ENCODE data around the gene PXT1.
A peak's percentile ranks its signal among the peaks of the same experiment; 100 is the strongest.
"Not testable (repeated sequence)": the region's sequence is repeated elsewhere in the genome, so short reads cannot be mapped to it uniquely, and the experiment has no call there.

The PXT1 gene

DNA sequence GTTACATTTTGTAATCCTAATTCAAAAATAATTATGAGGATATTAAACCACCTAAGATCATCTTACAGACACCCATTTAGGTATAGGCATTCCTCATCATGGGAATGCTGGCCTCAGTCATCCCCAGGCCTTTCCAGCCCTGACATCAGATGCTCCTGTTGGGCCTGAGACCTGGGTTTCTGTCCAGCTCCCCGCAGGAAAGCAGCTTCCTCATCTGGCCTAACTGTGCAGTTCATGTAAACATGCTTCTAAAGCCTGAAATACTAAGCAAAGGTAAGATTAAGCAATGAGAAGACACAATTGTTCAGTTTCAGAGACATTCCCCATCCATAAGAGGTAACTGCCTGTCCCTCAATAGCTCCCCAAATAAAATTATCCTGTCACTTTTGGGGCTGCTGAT is 74.2 kb downstream of the PXT1 start:
- DNase-seq = no peak

DNA sequence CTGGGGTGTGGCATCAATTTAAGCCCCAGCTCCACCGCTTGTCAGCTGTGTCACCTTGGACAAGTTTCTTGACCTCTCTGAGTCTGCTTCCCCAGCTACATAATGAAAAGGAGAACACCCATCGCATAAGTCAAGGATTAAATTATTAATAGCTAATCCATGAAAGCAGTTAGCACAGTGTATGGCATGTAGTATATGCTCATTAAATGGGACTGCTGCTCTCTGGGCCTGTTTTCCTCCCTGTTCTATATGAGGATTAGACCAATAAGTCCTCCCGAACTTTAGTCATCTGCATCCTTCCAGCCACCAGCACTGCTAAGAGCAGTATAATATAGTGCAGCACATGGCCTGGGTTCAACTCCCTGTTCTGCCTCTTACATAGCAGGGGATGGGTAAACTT is 74.9 kb downstream of the PXT1 start:
- DNase-seq = no peak

DNA sequence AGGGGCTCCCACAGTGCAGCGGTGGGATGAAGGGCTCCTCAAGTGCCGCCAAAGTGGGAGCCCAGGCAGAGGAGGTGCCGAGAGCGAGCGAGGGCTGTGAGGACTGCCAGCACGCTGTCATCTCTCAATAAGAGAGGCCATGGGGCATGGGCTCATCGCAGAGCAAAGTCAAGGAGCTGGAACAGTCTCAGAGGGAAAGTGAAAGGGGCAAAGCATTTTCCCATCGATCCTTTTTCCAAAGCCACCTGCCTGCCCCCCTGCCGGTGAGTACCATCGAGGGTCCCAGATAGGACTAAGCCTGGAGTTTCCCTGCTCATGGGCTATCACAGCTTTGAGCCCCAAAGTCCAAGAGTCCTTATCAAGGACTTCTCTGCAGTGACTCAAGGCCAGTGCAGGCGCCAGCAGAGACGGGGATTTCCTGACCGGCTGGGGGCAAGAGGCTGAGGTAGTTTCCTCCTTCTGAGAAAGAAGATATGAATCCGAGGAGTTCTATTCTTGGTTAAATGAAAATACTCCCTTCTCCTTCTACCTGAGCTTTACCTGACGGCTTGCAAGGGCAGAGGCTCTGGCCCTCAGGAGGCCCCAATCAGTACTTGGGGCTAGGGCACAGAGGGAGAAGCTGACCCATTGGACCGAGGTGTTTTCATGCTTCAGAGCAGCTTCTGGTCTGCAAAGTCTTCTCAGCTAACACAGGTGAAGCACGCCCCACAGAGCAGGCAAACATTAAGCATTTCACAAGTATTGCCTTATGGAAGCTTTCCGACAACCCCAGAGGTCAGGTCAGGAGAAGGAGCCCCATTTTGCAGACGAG is 77.8 kb downstream of the PXT1 start:
- peak; percentile 20 for DNase-seq

DNA sequence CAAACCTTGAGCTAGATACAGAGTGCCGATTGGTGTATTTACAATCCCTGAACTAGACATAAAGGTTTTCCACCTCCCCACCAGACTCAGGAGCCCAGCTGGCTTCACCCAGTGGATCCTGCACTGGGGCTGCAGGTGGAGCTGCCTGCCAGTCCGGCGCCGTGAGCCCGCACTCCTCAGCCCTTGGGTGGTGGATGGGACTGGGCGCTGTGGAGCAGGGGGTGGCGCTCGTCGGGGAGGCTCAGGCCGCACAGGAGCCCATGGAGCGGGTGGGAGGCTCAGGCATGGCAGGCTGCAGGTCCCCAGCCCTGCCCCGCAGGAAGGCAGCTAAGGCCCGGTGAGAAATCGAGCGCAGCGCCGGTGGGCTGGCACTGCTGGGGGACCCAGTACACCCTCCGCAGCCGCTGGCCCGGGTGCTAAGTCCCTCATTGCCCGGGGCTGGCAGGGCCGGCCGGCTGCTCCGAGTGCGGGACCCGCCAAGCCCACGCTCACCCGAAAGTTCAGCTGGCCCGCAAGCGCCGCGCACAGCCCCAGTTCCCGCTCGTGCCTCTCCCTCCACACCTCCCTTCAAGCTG is 78.5 kb downstream of the PXT1 start:
- not testable (repeated sequence) for DNase-seq

DNA sequence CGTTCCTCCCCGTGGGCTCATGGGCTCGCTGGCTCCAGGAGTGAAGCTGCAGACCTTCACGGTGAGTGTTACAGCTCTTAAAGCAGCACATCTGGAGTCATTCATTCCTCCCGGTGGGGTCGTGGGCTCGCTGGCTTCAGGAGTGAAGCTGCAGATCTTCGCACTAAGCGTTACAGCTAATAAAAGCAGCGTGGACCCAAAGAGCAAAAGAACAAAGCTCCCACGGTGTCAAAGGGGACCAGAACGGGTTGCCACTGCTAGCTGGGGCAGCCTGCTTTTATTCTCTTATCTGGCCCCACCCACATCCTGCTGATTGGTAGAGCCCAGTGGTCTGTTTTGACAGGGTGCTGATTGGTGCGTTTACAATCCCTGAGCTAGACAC is 79.3 kb downstream of the PXT1 start:
- not testable (repeated sequence) for DNase-seq

DNA sequence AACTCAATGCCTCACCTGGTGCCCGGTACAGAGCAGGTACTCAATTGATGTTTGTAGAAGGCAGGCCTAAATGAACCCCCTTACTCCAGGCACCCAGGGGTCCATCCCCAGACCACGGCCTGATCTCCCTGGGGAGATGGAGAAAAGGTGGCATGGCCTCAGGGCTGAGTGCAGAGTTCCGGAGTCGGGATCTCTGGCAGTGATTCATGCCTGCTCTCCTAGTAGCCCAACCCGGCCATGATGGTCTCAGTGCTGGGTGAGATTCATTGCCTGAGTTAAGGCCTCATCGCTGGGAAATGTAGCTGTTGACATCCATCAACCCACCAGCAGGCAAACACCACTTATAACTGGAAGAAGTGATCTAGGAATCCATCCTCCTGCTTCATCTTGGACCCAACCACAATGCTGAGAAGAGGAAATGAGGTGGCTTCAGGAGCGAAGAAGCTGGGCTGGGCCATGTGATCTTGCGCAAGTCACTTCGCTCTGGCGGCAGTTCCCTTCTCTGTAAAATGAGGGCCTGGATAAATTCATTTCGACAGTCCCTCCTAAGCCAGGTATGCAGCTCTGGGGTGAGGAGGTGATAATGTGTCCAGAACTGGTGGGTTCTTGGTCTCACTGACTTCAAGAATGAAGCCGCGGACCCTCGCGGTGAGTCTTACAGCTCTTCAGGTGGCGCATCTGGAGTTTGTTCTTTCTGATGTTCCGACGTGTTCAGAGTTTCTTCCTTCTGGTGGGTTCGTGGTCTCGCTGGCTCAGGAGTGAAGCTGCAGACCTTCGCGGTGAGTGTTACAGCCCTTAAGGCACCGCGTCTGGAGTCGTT is 79.9 kb downstream of the PXT1 start:
- DNase-seq = no peak

DNA sequence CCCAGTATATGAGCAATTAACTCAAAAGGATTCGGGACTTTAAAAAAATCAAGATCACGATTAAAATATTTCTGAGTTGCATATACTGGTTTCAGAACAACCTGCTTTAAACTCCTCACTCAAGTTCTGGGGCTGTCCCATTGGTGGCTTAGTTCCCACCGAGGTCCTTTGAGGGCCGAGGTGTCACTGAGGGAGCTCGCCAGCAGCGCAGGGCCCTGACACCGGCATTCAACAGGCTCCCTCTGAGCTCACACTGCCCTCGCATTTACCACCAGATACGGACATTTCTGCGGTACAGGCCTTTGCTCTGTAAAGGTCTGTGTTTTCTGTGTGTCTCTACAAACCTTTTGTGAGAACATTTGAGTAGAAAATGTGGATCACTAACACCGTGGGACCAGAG is 81.6 kb downstream of the PXT1 start:
- DNase-seq = no peak

DNA sequence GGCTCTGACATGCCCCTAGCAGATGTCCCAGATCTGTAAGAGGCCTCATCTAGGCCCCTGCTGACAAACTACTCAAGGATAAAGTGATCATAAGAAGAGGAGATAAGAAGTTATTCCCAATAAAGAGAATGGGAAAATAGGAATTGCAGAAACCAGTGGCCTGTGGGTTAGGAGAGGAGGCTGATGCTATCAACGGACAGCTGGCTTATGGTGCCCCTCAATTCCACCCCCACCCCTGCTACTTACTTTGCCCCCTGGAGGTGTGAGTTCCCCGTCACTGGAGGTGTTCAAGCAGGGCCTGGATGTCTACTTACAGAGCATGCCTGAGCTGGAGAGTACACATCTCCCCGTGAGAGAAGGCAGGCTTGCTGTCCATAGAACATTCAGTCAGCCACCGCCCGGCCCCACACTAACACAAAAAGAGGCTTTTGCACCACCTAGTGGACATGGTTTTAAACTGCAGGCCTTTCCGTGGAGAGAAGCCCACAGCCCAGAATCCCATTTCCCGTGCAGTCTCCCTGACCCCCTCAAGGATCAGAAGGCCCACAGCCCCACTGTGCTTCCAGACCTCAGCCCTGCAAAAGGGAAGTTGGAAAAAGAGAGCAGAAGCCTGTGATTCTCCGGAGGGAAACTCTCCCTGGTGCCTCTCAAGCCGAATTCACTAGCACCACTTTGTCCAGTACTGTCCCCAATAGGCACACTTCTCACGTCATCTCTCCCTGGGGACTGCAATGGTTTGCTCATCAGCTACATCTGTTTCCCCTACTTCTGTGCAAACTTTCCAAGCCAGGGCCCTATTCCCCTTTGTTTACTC is 82.2 kb downstream of the PXT1 start:
- DNase-seq = peak; percentile 77

DNA sequence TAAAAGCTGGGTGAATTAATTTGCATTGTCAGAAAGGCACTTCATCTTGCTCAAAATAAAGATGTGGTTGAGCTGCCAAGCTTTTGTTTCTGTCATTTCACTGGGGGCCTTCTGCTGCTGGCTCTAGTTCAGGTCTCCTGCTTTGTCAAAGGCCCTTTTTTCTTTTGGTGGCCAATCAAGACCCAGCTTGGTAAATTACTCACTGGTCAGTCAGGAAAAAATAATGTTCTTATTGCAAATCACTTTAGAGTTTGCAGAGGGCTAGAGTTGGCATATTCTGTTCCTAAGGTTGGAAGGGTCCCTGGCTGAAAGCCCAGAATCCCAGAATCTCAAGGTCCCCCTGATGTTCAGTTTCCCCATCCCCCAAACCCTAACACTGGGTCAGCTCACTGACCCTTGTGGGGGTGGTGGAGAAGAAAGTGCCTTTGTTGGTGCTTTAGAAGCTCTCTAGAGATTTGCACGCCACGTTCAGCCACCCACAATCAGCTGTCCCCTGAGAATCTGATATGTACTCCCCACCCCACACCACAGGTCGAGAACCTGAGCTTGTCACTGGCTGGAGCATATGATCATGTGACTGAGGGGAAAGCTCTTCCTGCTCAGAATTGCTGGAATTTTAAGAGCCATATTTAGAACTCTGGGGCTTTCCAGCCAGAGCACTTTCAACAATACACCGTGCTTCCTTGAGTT is 84.3 kb downstream of the PXT1 start:
- DNase-seq = no peak

DNA sequence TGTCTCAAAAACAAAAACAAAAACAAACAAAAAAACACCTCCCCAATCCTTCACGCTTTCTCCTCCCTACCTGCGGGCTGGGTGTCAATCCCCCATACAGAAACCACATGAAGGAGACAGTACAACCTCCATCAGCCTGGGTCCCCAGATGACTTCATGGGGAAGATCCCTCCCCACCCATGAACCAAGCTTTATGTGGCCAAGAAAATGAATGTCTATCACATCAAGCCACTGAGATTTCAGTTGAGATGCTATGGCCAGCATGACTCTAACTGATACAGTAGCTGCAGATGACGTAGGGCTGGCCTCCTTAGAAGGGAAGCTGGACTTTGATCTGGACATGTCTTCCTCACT is 84.8 kb downstream of the PXT1 start:
- DNase-seq = no peak

DNA sequence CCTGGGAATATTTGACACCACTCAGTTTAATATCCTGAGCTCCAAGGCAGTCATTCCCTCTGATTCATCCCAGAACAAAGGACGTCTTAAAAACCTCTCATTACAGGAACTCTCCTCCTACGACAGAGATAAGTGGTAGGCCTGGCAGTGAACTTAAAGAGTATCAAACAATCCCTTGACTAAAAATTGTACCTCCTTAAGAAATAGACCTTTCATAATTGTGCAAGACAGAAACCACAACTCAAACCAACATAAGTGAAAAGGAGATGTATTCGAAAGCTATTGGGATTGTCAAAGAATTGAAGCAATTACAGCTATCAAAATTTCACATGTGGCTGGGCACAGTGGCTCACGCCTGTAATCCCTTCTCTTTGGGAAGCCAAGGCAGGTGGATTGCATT is 86.8 kb downstream of the PXT1 start:
- DNase-seq = no peak

DNA sequence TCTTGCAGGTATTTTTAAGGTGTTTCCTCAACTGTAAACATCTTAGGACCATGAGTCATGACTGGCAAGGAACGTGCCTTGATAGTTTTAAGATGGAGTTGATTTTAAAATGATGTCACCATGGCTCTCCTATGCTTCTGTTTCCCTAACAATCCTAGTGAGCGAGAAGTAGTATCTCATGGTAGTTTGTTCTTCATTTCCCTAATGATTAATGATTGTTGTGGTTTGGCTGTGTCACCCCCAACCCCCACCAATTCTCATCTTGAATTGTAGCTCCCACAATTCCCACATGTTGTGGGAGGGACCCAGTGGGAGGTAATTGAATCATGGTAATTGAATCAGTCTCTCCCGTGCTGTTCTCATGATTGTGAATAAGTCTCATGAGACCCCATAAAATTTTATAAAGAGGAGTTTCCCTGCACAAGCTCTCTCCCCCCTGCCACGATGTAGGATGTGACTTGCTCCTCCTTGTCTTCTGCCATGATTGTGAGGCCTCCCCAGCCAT is 89.2 kb downstream of the PXT1 start:
- no peak for DNase-seq

DNA sequence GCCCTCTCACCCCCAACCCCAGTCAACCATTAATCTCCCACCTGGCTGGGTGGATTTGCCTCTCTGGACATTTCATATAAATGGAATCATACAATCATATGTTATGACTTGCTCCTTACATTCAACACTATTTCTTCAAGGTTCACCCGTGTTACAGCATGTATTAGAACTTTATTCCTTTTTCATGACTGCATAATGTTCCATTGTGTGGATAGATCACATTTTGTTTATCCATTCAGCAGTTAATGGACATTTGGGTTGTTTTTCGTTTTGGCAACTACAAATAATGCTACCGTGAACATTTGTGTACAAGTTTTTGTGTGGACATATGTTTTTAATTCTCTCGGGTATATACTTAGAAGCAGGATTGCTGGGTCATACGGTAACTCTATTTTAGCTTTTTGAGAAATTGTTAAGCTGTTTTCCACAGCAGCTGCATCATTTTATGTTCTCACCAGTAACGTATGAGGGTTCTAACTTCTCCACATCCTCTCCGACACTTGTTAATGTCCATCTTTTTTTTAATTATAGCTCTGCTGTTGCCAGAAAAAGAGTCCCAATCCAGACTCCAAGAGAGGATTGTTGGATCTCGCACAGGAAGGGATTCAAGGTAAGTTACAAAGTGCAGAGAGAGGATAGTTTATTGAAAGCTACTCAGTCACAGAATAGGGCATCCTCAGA is 90.0 kb downstream of the PXT1 start:
- DNase-seq = no peak

DNA sequence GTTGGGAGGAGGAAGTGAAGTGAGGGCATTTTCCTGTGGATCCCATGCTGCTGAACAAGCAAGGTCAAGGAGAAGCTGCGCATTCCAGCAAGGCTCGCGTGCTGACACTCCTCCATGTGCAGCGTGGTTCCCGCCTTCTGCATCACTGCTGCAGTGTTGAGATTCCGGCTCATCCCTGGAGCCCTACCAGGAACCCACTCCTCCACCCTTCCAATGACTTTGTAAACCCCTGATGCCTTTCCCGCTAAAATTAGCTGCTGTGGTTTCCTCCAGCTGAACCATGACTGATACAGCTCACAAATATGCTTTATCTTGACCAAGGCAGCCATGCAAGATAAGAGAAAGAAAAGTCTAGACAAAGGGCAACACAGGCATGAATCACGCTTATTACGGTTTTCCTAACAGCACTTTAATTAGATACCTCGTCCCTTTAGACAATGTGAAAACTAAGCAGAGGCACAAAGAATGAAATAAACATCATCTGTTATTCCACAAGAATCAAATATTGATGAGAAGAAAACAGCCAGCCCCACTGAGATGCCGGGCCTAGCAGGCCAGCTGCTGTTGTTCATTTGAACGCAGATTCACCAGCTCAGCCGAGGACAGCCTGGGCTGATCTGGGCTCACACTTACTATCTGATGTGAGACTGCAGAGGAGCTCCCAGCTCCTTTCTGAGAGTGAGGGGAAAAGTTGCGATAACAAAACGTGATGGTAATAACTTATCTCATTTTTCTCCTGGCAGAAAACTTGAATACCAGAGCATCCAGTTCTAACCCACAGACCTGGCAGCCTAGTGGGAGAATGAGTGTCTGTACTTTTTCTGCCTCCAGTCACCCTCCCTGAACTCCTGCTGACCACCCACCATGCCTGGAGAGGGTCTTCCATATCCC is 91.7 kb downstream of the PXT1 start:
- no peak for DNase-seq

DNA sequence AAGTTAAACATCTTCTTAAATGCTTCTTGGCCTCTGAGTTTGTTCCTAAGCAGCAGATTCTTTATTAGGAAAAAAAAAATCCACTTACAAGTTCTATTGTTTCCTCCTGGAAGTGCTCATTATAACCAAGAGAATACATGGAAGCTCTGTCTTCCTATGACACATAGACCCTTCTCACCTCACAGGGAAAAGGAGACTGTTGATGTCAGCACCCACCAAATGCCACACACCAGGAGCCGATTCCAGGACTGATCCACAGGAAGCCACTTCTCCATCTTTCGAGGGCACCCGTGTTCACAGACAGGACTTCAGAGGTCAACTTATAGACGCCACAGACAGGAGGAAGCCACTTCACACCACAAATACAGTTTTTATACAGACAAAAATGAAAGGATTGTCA is 92.6 kb downstream of the PXT1 start:
- no peak for DNase-seq

DNA sequence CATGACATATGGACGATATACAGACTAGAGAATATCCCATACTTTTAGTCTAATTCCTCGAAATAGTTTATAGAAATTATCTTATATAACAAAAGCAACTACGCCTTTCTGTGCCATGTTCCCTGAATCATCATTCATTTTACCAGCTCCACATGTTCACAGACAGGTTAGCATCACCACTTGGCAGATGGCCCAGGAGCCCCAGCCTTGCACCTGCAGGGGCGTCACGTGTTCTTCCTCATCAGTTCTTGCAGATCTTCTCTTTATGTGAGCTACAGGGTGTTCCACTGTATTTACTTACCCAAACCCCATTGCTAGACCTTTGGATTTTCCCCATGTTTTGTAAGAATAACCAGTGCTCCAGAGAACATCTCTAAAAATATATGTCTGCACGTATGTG is 93.4 kb downstream of the PXT1 start:
- no peak for DNase-seq

DNA sequence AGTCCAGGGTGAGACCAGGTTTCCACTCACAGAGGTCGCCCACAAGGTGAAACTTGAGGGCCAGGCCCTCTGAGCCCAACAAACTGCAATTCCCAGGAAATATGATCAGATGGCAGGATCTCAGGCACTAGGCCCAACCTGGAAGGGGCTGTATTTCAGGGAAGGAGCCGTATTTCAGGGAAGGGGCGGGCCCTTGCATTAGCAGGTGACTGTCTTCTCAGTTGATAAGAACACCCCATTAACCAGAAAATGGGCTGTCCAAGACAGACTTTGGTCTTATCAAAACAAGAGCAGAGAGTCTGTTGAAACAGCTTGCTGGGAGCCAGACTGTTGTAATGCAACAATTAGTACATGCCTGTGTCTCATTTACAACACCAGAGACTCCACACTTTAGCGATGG is 95.0 kb downstream of the PXT1 start:
- no peak for DNase-seq

DNA sequence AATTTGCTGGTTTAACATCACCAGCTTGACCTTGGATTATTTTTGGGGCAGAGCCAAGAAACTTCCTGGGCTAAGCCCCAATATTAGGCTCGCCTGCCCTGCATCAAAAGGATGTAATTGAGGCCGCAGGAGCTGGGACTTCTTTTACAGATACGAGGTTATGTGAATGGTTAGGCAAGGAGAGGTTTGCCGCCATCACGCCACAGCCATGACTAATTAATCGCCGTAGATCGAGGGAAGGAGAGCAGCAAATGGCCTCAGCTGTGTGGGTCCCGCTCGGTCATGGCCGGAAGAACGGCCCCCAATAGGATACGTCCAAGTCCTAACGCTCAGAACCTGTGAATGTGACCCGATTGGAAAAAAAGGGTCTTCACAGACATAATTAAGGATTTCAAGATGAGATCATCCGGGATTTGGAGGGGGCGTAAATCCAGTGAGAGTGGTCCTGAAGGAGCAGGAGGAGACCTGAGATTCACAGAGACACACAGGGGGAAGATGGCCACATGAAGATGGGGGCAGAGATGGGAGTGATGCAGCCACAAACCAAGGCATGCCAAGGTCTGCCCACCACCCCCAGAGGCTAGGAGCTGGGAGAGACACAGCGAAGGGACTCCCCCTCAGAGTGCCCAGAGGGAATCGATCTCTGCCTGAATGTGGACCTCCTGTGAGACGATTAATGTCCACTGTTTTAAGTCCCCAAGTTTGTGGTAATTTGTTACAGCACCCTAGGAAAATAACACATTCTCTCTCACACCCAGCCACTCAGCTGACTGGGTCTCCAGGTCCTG is 96.0 kb downstream of the PXT1 start:
- DNase-seq = no peak

DNA sequence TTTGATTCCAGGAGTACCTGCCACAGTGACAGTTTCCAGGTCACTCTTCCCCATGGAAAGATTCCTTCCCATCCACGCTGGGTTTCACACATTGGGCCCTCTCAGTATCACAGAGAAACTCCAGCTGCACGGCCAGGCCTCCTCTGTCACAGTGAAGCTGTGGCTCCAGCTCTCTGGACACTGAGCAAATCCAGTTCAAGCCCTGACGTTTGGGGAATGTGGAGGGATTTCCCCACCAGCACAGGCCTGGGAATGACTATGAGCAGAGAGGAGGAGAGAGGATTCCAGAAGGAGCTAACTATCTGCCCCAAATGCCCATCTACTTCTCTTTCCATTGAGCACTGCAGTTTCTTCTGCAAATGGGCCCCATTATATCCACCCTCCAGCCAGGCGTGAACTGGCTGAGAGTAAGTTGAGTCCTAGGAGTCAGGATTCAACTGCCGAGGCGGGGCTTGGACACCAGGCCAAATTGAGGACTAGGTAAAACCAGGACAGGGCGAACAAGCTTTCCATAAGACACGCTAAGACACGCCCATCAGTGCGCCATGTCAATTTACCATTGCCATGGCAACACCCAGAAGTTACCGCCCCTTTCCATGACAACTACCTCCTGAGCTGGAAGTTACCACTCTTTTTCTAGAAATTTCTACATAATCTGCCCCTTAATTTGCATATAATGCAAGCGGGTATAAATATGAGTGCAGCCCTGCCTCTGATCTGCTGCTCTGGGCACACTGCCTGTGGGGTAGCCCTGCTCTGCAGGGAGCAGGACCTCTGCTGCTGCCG is 96.8 kb downstream of the PXT1 start:
- no peak for DNase-seq
